ENCODE results near the gene MYH9.
"Not testable (repeated sequence)": the region's sequence is repeated elsewhere in the genome, so short reads cannot be mapped to it uniquely, and the experiment has no call there.

The MYH9 gene

GRCh38 chr22:36413022-36413775, 25.4 kb upstream of the MYH9 start:
- peak; percentile 63 for DNase-seq

- DNase-seq = peak; percentile 77
These were observed 24.0 kb upstream of the MYH9 start for GRCh38 chr22:36411589-36412258.

GRCh38 chr22:36409911-36410756, 22.4 kb upstream of the MYH9 start:
- DNase-seq = peak; percentile 93

- DNase-seq = not testable (repeated sequence)
These were observed 21.8 kb upstream of the MYH9 start for GRCh38 chr22:36409554-36409910.

GRCh38 chr22:36409056-36409455, 21.3 kb upstream of the MYH9 start:
- DNase-seq = no peak

GRCh38 chr22:36406721-36407120, 19.0 kb upstream of the MYH9 start:
- DNase-seq = no peak

GRCh38 chr22:36405671-36406538, 18.1 kb upstream of the MYH9 start:
- DNase-seq = peak; percentile 90

- DNase-seq = no peak
These were observed 17.5 kb upstream of the MYH9 start for GRCh38 chr22:36405221-36405661.

GRCh38 chr22:36404446-36404845, 16.7 kb upstream of the MYH9 start:
- DNase-seq = no peak

- peak; percentile 50 for DNase-seq
These were observed 11.7 kb upstream of the MYH9 start for GRCh38 chr22:36399472-36399778.

- no peak for DNase-seq
These were observed 11.1 kb upstream of the MYH9 start for GRCh38 chr22:36398601-36399471.

- DNase-seq = no peak
These were observed 9.6 kb upstream of the MYH9 start for GRCh38 chr22:36397131-36398093.

- DNase-seq = no peak
These were observed 8.1 kb upstream of the MYH9 start for GRCh38 chr22:36395915-36396314.

GRCh38 chr22:36395055-36395849, 7.5 kb upstream of the MYH9 start:
- no peak for DNase-seq

- peak; percentile 73 for DNase-seq
These were observed 3.9 kb upstream of the MYH9 start for GRCh38 chr22:36391638-36392037.

GRCh38 chr22:36389122-36389521, 1.4 kb upstream of the MYH9 start:
- DNase-seq = not testable (repeated sequence)

- DNase-seq = no peak
These were observed 133 bp downstream of the MYH9 start for GRCh38 chr22:36387709-36387958.

GRCh38 chr22:36386900-36387708, 663 bp downstream of the MYH9 start:
- peak; percentile 77 for DNase-seq

- peak; percentile 55 for DNase-seq
These were observed 1.3 kb downstream of the MYH9 start for GRCh38 chr22:36386351-36386899.
